GM21723 (cell line): Measurements from ENCODE around the gene STK32B.
"Not testable (repeated sequence)": the region's sequence is repeated elsewhere in the genome, so short reads cannot be mapped to it uniquely, and the experiment has no call there.

Source experiments
- ATAC-seq: cut with Tn5 transposase; IDR thresholded peaks from one replicate; pipeline ENCODE4 v1.9.1; 2021; ENCODE audit warnings: mild to moderate bottlenecking, moderate library complexity; ENCODE audit not compliant: unreplicated experiment

STK32B gene

DNA sequence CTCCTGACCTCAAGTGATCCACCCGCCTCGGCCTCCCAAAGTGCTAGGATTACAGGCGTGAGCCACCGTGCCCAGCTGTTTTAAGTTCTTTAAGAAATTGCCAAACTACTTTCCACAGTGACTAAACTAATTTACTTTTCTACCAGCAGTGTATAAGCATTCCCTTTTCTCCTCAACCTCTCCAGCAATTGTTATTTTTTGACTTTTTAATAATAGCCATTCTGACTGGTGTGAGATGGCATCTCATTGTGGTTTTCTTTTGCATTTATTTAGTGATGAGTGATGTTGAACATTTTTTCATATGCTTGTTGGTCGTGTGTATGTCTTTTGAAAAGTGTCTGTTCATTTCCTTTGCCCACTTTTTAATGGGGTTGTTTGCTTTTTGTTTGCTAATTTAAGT lies 199.3 kb downstream of the STK32B start:
- not testable (repeated sequence) for ATAC-seq

DNA sequence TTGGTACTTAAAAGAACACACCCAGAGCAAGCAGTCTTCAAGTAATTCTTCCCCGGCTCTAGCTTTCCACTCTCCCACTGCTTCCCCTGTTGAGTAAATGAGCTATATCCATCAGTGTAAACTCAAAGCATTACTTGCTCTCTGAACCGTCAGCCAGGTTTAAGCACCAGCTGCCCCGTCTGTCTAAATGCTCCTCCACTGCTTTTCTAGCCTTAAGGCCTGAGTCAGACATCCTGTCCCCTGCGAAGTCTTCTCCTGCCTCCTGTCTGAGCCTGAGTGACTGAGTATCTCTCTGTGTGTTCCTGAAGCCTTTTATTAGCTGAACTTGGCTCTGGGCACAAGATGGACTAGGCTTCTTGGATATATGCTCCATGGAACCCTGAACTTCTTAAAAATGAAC lies 205.1 kb downstream of the STK32B start:
- ATAC-seq: no peak

DNA sequence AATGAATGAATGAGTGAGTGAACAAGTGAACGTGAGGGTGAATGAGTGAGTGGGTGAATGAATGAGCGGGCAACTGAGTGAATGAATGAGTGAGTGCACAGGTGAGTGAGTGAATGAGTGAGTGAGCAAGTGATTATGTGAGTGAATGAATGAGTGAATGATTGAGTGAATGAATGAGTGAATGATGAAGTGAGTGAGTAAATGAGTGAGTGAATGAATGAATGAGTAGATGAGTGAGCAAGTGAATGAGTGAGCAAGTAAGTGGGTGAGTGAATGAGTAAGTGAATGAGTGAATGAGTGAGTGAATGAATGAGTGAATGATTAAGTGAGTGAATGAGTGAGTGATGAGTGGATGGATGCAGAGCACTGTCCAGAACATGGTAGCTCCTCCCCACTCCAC lies 205.8 kb downstream of the STK32B start:
- no peak for ATAC-seq

DNA sequence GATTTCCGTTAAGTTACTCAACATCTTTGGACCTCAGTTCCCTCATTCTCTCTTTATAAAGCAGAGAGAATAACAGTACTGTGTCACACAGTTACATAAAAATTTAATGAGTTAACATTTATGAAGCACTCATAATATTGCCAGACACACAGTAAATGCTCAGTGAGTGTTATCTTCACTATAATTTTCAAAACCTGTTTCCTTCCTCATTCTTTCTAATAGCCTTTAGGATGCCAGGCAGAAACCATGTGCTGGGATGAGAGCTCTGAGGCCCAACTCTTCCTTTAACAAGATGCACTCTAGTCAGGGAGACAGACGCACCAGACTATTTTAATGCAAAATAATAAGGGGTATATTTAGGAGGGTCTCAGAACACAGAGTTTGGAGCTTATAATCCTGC lies 208.2 kb downstream of the STK32B start:
- ATAC-seq: no peak

DNA sequence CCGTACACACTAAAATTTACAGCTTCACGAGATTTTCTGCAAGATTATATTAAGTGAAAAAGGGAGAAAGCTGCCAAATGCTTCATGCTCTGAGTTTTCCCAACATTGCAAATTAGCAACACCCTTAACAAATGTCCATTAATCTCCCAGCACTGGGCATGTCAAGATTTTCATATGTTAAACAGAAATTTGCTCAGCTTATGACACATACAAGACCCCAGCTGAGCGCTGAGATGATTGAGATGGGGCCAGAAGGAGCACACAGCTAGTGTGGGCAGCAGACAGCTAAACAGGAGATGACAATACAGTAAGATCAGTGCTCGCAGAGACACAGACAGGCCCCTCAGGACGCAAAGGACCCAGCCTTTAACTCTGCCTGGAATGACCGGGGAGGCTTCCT lies 208.8 kb downstream of the STK32B start:
- ATAC-seq: no peak

DNA sequence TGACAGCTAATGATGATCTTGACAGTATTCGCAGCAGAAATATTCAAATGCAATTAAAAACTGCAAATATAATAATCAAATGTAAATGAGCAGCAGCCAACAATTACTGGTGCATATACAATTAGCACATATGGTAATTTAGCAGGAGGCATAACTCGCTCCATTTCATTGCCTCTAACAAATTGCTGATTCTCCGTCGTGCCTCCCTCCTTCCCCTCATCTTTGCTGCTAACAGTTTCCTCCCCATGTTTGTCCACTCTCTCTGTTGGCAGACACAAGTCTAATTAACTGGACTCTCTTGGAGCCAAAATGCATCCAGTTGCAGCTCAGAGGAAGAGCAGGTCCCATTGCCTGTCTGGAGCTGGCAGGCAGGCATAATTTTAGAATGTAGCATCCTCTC lies 210.6 kb downstream of the STK32B start:
- ATAC-seq: no peak

DNA sequence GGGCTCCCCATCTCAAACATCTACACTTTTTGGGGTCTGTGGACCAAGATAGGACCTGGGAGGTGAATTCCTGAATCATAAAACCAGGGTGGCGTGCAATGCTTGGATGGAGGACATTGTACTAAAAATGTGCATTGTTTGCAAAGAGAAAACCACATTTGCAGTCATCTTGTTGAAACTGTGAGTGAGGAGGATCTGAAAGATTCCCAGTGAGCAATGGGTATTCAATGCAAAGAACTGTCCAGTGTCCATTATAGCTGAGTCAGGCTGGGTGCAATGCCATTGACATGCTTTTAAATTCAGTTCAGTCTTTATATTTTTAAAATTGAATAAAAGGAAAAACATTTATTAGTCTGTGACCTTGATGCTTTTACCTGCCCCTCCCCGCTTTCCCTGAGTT lies 215.7 kb downstream of the STK32B start:
- no peak for ATAC-seq

DNA sequence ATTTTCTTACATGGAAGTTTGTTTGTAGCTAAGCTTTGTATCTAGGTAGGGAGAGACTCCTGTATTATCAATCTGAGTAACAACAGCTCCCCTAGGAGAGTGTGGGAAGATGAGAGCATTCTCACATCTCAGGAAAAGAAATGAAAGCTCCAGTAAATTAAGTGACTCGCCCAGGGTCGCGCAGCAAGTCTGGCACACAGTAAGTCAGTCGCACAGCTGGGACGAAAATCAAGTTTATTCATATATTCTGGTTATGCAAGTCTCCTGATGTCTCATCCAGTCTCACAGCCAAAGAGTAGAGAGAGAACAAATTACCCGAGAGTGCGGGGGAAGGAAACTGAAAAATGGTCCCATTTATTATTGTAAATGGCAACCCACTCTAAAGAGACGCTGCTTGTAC lies 216.1 kb downstream of the STK32B start:
- no peak for ATAC-seq

DNA sequence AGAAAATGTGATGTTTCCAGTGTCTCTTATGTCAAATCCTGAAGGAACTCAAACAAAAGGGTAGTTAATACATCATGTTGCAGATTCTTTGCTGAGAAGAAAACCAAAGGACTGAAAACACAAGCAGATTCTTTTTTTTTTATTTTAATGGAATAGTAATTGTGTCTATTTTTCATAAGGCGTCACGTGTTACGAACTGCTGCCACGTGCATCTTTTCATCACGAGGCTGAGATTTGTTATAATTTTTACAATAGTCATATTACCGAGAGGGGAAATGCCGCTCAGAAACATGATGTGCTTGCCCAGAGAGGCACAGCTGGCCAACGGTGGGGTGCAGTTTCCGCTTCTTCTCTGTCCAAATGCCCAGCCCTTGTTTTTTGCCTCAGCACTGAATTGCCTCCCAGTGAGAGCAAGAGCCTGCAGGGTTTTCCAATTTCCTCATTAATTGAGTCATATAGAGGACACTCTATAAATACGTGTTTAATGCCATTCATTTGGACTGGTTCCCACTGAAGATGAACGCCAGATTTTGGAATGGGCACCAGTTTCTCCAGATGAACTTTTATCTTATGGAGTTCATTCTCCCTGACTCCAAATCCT lies 225.3 kb downstream of the STK32B start:
- no peak for ATAC-seq

DNA sequence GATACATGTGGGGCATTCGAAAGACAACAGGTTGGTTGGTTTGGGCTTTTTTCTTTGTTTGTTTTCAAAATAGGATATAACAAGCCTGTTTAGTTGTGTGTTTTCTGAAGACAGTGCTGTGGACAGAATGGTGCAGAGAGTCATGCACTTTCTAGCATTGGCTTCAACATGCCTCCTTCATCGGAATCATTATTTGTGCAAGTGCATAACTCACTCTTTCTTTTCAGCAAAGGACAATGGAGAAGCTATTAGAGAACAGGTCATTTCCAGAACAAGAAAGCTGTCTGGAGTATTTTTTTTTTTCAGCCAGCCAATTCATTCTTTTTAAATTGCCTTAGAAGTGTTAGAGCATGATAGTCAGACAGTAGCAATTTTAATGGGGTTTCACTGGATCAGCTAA lies 225.8 kb downstream of the STK32B start:
- ATAC-seq: no peak

DNA sequence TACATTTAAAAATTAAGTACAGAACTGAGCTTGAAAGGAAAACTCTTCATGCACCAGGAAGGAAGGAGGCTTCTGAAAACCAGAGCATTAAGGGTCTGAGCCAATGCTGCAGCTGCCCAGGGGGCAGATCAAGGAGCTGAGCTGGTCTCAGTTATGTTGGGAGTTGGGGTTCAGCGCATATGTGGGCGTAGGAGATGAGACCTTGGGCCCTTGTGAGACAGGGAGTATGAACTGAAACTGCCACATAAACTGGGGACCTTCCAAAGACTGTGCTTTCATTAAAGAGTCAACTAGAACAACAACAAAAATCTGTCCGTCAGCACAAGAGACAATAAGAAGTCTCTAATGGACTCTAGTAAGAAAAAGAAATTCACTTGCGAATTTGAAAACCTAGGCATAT lies 226.9 kb downstream of the STK32B start:
- no peak for ATAC-seq

DNA sequence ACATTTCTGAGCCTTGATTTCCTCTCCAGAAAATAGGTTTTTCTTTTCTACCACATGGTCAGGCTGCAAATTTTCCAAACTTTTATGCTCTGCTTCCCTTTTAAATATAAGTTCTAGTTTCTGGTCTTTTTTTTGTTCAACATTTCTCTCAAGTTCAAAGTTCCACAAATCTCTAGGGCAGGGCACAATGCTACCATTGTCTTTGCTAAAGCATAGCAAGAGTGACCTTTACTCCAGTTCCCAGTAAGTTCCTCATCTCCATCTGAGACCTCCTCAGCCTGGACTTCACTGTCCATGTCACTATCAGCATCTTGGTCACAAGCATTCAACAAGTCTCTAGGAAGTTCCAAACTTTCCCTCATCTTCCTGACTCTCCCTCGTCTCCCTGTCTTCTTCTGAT lies 228.8 kb downstream of the STK32B start:
- not testable (repeated sequence) for ATAC-seq

DNA sequence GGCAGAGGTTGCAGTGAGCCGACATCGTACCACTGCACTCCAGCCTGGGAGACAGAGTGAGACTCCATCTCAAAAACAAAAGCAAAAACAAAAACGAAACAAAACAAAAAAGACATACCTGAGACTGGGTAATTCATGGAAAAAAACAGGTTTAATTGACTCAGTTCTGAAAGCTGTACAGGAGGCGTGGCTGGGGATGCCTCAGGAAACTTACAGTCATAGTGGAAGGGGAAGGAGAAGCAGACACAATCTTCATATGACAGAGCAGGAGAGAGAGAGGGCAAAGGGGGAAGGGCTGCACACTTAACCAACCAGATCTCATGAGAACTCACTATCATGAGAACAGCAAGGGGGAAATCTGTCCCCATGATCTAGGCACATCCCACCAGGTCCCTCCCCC lies 229.5 kb downstream of the STK32B start:
- ATAC-seq: no peak

DNA sequence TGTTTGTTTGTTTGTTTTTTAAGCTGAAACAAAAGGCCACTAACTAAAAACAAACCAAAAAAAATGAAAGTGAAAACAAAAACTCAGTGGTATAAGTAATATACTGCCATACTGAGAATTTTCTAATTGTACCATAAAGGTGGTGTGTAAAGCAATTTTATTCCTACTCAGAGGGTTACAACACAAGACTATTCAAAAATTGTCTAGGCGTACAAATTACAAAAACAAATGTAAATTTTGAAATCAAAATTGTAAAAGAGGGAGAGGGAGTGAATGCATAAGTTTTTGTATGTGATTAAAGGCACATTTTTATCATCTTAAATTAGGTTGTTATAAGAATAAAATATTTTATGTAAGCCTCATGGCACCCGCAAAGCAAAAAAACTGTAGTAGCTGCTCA lies 232.6 kb downstream of the STK32B start:
- ATAC-seq: no peak

DNA sequence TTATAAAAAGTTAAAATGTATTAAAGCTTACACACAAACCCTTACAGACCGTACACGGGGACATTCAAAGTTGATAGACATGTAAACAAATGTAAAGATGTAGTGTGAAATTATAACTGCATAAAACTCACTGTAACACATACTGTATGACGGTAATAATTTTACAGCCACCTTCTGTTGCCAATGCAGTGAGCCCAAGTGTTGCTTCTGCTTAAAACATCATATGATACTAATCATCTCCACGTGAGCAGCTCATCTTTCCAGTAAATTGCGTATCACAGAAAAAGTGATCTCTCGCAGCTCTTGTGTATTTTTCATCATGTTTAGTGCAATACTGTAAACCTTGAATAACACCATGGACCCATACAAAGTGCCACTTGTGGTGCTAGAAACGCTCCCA lies 233.2 kb downstream of the STK32B start:
- ATAC-seq: no peak

DNA sequence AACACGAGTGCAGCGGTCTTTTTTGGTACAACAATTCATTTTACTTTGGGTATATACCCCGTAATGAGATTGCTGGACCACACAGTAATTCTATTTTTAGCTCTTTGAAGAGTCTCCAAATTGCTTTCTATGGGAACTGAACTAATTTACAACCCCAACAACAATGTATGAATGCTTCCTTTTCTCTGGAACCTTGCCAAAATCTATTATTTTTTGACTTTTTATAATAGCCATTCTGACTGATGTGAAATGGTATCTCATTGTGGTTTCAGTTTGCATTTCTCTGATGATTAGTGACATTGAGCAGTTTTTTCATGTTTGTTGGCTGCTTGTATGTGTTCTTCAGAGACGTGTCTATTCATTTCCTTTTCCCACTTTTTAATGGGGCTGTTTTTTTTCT lies 240.8 kb downstream of the STK32B start:
- ATAC-seq: no peak

DNA sequence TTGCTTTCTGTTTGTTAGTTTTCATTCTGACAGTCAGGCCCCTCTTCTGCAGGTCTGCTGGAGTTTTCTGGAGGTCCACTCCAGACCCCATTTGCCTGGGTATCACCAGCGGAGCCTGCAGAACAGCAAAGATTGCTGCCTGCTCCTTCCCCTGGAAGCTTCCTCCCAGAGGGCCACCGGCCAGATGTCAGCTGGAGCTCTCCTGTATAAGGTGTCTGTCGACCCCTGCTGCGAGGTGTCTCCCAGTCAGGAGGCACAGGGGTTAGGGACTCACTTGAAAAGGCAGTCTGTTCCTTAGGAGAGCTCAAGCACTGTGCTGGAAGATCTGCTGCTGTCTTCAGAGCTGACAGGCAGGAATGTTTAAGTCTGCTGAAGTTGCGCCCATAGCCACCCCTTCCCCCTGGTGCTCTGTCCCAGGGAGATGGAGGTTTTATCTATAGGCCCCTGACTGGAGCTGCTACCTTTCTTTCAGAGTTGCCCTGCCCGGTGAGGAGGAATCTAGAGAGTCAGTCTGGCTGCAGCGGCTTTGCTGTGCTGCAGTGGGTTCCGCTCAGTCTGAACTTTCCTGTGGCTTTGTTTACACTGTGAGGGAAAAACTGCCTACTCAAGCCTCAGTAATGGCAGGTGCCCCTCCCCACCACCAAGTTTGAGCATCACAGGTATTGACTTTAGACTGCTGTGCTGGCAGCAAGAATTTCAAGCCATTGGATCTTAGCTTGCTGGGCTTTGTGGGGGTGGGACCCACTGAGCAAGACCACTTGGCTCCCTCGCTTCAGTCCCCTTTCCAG lies 246.9 kb downstream of the STK32B start:
- not testable (repeated sequence) for ATAC-seq

DNA sequence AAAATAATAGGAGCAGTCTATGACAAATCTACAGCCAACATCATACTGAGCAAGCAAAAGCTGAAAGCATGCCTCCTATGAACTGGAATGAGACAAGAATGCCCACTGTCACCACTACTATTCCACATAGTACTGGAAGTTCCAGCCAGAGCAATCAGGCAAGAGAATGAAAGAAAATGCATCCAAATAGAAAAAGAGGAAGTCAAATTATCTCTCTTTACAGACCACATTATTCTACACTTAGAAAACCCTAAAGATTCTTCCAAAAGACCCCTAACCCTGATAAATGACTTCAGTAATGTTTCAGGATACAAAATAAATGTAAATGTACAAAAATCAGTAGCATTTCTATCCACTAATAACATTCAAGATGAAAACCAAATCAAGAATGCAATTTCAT lies 249.0 kb downstream of the STK32B start:
- ATAC-seq: no peak

DNA sequence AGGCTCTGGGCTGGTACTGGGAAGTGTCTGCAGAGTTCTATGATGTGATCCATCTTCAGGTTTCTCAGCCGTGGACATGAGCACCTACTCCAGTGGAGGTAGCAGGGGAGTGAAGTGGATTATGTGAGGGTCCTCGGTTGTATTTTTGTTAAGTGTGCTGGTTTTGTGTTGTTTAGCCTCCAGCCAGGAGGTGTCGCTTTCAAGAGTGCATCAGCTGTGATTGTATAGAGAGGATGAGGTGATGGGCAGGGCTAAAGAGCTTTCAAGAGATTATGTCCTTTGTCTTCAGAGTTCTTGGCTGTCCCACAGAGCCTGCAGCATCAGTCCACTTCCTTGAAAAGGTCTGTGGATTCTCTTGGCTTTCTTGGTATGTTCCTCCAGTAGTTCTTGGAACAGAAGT lies 256.6 kb downstream of the STK32B start:
- ATAC-seq: no peak

DNA sequence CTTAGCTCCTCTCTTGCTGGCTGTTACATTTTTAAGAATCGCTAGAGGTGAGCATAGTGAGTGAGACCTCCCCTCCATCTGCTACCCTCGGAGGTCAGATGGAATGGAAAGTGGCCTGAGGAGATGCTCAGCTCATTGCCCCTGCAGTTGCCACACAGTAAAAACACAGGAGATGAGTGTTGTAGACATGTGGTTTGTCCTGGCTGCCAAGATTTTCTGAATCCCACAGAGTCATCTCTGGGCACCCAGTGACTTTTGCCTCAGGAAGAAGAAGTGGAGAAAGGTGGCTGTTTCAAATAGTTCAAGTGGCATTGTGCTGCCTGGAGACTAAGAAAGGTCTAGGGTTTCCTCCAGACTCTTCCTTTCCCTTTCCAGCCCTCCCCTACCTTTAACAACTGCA lies 271.0 kb downstream of the STK32B start:
- ATAC-seq: no peak

DNA sequence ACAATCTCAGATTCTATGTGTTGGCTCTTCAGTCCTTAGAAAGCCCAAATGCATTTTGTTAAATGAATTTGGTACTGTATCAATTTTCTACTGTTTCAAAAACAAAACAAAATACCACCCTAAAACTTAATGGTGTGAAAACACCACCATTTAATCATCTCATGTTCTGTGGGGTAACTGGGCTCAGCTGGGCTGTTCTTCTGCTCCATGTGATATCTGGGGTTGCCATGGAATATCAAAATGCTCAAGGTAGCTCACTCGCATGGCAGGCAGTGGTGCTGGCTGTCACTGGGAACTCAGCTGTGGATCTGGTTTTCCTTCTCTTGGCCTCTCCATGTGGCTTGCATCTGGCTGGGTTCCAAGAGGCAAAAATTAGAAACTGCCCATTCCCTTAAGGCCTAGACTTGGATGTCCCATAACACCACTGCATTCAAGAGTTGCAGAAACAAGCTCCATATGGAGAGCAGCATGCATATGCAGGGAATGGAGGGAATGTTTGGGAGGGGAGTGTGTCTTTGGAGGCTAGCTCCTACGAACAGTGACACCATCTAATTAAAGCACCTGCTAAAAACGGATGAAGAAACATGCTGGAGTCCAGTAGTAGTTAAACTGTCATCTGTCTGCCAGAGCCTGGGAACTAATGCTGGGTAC lies 279.2 kb downstream of the STK32B start:
- no peak for ATAC-seq

DNA sequence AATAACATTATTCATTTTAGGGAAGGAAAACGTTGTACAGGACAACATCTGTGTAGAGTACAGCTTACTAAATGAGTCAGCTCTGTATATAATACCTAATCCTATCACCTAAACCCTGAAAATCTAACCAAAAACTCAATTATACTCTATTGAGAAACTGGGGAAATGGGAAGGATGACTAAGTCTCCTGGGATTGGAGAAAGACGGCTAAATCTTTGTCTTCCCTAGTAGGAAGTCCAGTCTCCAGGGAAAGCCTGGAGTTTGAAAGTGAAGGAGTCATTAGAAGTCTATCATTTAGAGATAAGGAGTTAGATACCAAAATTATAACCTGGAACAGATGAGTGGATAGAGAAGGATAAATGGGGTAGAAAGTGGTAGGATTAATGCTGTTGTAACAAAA lies 286.5 kb downstream of the STK32B start:
- ATAC-seq: no peak
